Mesenchymal stem cell (in vitro differentiated cells and primary cell): Measurements from ENCODE around the gene EPHA2.

ENCODE experiments used
- DNase-seq: peaks from one replicate; pipeline ENCODE4 v3.0.0-alpha.2; 2013
- H2AFZ ChIP-seq: one replicate; pipeline ENCODE4 v1.6.1; 2013; ENCODE audit warnings: low read depth, mild to moderate bottlenecking, control low read depth, inconsistent platforms, low read length, moderate library complexity
- H2AK5ac ChIP-seq: 2 replicates; pipeline ENCODE4 v1.6.1; 2013; ENCODE audit warnings: low read length, moderate library complexity, mild to moderate bottlenecking, inconsistent platforms; ENCODE audit not compliant: severe bottlenecking
- H2BK120ac ChIP-seq: one replicate; pipeline ENCODE4 v1.6.1; 2013; ENCODE audit warnings: low read depth, mild to moderate bottlenecking, inconsistent platforms, low read length, moderate library complexity
- H2BK12ac ChIP-seq, 2 experiments: one replicate each; pipeline ENCODE4 v1.6.1; 2013; ENCODE audit warnings: inconsistent platforms in 2 of 2, low read length in 2 of 2, mild to moderate bottlenecking in 2 of 2, moderate library complexity in 2 of 2, control low read depth in 1 of 2
- H2BK15ac ChIP-seq: one replicate; pipeline ENCODE4 v1.6.1; 2013; ENCODE audit warnings: mild to moderate bottlenecking, low read depth, inconsistent platforms; ENCODE audit not compliant: poor library complexity, severe bottlenecking
- H2BK5ac ChIP-seq: 2 replicates; pipeline ENCODE4 v1.6.1; 2013; ENCODE audit warnings: low read depth, mild to moderate bottlenecking, low read length, control low read depth, inconsistent platforms; ENCODE audit not compliant: poor library complexity, severe bottlenecking
- H3K14ac ChIP-seq, 2 experiments: one replicate each; pipeline ENCODE4 v1.6.1; 2013; ENCODE audit warnings: inconsistent platforms in 2 of 2, low read length in 2 of 2, control low read depth in 1 of 2, mild to moderate bottlenecking in 1 of 2, moderate library complexity in 1 of 2
- H3K18ac ChIP-seq, 2 experiments: one replicate each; pipeline ENCODE4 v1.6.1; 2013; ENCODE audit warnings: inconsistent platforms in 2 of 2, low read length in 2 of 2, control low read depth in 1 of 2, low read depth in 1 of 2, mild to moderate bottlenecking in 1 of 2
- H3K23ac ChIP-seq, 2 experiments: one replicate each; pipeline ENCODE4 v1.6.1; 2013; ENCODE audit warnings: inconsistent platforms in 2 of 2, low read length in 2 of 2, mild to moderate bottlenecking in 2 of 2, moderate library complexity in 2 of 2, control low read depth in 1 of 2
- H3K27ac ChIP-seq: 2 replicates; pipeline ENCODE4 v1.5.1; 2013; ENCODE audit warnings: mild to moderate bottlenecking, moderate library complexity, low read length, control low read depth, inconsistent platforms; ENCODE audit not compliant: poor library complexity, severe bottlenecking
- H3K27me3 ChIP-seq, 2 experiments: 2 replicates each; pipeline versions ENCODE4 v1.6.1 to v1.7.0; 2013; ENCODE audit warnings: low read length in 2 of 2, mild to moderate bottlenecking in 2 of 2, moderate library complexity in 2 of 2, control low read depth in 1 of 2, inconsistent platforms in 1 of 2; ENCODE audit not compliant: control insufficient read depth in 1 of 2, insufficient read depth in 1 of 2
- H3K36me3 ChIP-seq, 2 experiments: 2 replicates each; pipeline versions ENCODE4 v1.6.1 to v1.7.0; 2013; ENCODE audit warnings: low read length in 2 of 2, control low read depth in 1 of 2, inconsistent platforms in 1 of 2, low read depth in 1 of 2, mild to moderate bottlenecking in 1 of 2; ENCODE audit not compliant: insufficient read depth in 2 of 2, control insufficient read depth in 1 of 2
- H3K4ac ChIP-seq, 2 experiments: one replicate each; pipeline ENCODE4 v1.6.1; 2013; ENCODE audit warnings: inconsistent platforms in 2 of 2, low read length in 2 of 2, mild to moderate bottlenecking in 2 of 2, moderate library complexity in 2 of 2, control low read depth in 1 of 2, low read depth in 1 of 2
- H3K4me1 ChIP-seq: 2 replicates; pipeline ENCODE4 v1.6.1; 2013; ENCODE audit warnings: low read depth, low read length, control low read depth; ENCODE audit not compliant: control insufficient read depth, insufficient read depth
- H3K4me2 ChIP-seq: 2 replicates; pipeline ENCODE4 v1.6.1; 2013; ENCODE audit warnings: low read length, mild to moderate bottlenecking, inconsistent platforms; ENCODE audit not compliant: poor library complexity, severe bottlenecking
- H3K4me3 ChIP-seq, 2 experiments: 2 replicates each; pipeline versions ENCODE4 v1.5.1 to v1.7.0; 2013; ENCODE audit warnings: low read length in 2 of 2, mild to moderate bottlenecking in 2 of 2, control low read depth in 1 of 2, low read depth in 1 of 2; ENCODE audit not compliant: insufficient read depth in 1 of 2
- H3K79me1 ChIP-seq: replicated peaks from 2 replicates; pipeline ENCODE4 v1.6.1; 2013; ENCODE audit warnings: mild to moderate bottlenecking, control low read depth, low read length, inconsistent platforms; ENCODE audit not compliant: poor library complexity, severe bottlenecking
- H3K9ac ChIP-seq: 2 replicates; pipeline ENCODE4 v1.7.0; 2013; ENCODE audit warnings: mild to moderate bottlenecking, low read length, moderate library complexity
- H3K9me3 ChIP-seq: 2 replicates; pipeline ENCODE4 v1.7.0; 2013; ENCODE audit warnings: mild to moderate bottlenecking, low read length; ENCODE audit not compliant: control insufficient read depth
- H4K8ac ChIP-seq: one replicate; pipeline ENCODE4 v1.6.1; 2013; ENCODE audit warnings: inconsistent platforms, mild to moderate bottlenecking, low read length, moderate library complexity
- H4K91ac ChIP-seq: one replicate; pipeline ENCODE4 v1.6.1; 2013; ENCODE audit warnings: mild to moderate bottlenecking, low read length, inconsistent platforms
- WGBS: methylation state at CpG from one replicate; pipeline ENCODE4 v1.1.7; 2013; ENCODE audit warnings: mixed read lengths; 5-methylcytosine and 5-hydroxymethylcytosine counted together

The EPHA2 gene

DNA sequence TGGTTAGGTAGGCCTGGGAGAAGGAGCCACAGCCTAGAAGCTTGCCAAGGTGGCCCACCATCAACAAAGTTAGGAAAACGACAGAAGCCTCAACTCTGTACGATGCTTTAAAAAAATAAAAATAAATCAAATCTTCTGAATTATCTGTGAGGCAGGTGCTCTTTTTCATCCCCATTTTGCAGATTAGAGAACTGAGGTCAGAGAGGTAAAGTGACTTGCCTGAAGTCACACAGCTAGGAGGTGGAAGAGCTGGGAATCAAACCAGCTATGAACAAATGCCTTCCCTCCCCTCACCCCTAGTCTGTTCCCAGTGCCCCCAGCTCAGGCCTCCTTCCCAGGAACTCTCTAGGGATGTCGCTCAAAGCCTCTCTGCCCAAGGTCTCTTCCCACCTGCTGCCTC lies 30.4 kb downstream of the EPHA2 start:
- Histone ChIP-seq H3K27me3 (peaks cover 0 to 49% of the 10 kb centered on the region in 2 experiments), H2BK5ac (no peak overlapping the region), H3K14ac (no peak overlapping the region), H3K4ac (no peak overlapping the region), H2BK12ac (no peak overlapping the region), H3K36me3 (peaks cover 47 to 86% of the 10 kb centered on the region in 2 experiments), H3K9me3 (no peaks in the 10 kb centered on the region), H2AFZ (no peak overlapping the region), H4K91ac (no peak overlapping the region), H2BK120ac (no peak overlapping the region), H3K18ac (no peak overlapping the region), H3K27ac (peak overlapping the region; percentile 3), H2BK15ac (no peak overlapping the region), H3K4me3 (no peak overlapping the region), H3K23ac (no peak overlapping the region), H3K4me2 (no peak overlapping the region), H3K9ac (no peak overlapping the region), H4K8ac (no peak overlapping the region), H3K79me1 (peaks cover 10% of the 10 kb centered on the region), H2AK5ac (no peak overlapping the region), H3K4me1 (peaks cover 40% of the 10 kb centered on the region)
- WGBS: 100% methylated on average over 1 of the region's 3 CpGs
- no peak for DNase-seq

DNA sequence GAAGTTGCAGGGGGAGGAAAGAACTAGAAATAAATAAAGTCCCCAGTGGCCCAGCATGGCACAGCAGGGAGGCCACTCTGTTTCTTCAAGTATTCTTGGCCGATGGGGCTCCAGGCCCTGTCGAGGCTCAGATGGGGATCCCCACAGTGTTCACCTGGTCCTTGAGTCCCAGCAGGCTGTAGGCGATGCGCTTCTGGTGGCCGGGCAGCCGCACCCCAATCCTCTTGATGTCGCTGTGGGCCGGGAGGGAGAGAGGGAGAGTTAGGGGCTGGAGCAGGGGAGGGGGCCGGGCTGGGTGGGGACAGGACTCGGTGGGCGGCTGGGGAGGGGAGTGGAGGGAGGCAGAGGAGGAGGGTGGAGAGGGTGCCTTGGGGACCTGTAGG lies 30.8 kb downstream of the EPHA2 start:
- H3K9me3 ChIP-seq: no peaks in the 10 kb centered on the region
- no peak for DNase-seq
- WGBS: 92% methylated on average over 11 of the region's 11 CpGs
- H3K14ac ChIP-seq: no peak overlapping the region
- no peak overlapping the region for H2BK12ac ChIP-seq
- H3K4me1 ChIP-seq: peaks cover 37% of the 10 kb centered on the region
- no peak overlapping the region for H2BK120ac ChIP-seq
- peaks cover 43 to 82% of the 10 kb centered on the region in 2 experiments for H3K36me3 ChIP-seq
- no peak overlapping the region for H3K4me2 ChIP-seq
- H2BK5ac ChIP-seq: no peak overlapping the region
- peaks cover 0 to 52% of the 10 kb centered on the region in 2 experiments for H3K27me3 ChIP-seq
- no peak overlapping the region for H2BK15ac ChIP-seq
- no peak overlapping the region for H4K8ac ChIP-seq
- no peak overlapping the region for H3K18ac ChIP-seq
- H3K4ac ChIP-seq: no peak overlapping the region
- no peak overlapping the region for H4K91ac ChIP-seq
- no peak overlapping the region for H3K4me3 ChIP-seq
- no peak overlapping the region for H2AK5ac ChIP-seq
- no peak overlapping the region for H3K9ac ChIP-seq
- peak overlapping the region; percentile 15 for H3K27ac ChIP-seq
- H3K79me1 ChIP-seq: peaks cover 10% of the 10 kb centered on the region
- H3K23ac ChIP-seq: no peak overlapping the region
- no peak overlapping the region for H2AFZ ChIP-seq

DNA sequence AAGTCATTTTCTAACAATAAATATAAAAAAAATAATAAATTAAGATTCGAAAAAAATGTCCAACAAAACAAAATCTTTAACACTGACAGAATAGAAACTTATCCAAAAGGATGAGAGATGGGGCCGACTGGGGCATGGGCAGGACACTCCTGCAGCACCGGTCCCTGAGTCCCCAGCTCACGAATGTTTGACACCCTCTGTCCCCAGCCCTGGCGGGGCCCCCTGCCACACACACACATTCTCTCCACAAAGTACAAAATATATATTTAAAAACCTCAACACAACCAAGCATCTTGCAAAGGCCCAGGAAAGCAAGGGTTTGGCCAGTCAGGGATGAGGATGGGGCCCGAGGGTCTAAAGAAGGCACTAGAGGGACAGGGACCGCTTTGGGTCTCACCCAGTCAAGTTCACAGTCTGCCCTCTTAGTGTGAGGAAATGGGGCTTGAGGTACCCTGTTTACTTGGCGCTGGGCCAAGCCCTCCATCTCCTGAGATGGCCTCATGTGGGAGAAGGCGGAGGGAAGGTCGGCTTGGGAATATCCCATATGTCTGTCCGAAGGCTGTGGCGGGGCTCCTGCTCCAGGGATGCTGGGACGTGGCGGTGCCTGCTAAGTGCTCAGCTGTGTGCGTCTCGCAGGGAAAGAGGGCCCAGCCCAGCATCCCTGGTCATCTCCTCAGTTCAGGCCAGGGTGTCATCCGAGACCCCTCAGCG lies 31.3 kb downstream of the EPHA2 start:
- no peaks in the 10 kb centered on the region for H3K9me3 ChIP-seq
- no peak overlapping the region for H2AFZ ChIP-seq
- H2BK15ac ChIP-seq: no peak overlapping the region
- peak overlapping the region; percentile 43 for H3K27ac ChIP-seq
- no peak overlapping the region for H3K18ac ChIP-seq
- peak overlapping the region; percentile 1 for H2BK5ac ChIP-seq
- H3K4me3 ChIP-seq: no peak overlapping the region
- H2BK120ac ChIP-seq: no peak overlapping the region
- H3K79me1 ChIP-seq: peaks cover 8% of the 10 kb centered on the region
- peaks cover 42% of the 10 kb centered on the region for H3K4me1 ChIP-seq
- peak overlapping the region; percentile 36 for H2AK5ac ChIP-seq
- no peak overlapping the region for H3K23ac ChIP-seq
- peaks cover 0 to 53% of the 10 kb centered on the region in 2 experiments for H3K27me3 ChIP-seq
- no peak overlapping the region for H3K14ac ChIP-seq
- H3K9ac ChIP-seq: no peak overlapping the region
- no peak overlapping the region for H3K4me2 ChIP-seq
- no peak overlapping the region for H4K91ac ChIP-seq
- 94% methylated on average over 17 of the region's 18 CpGs for WGBS
- no peak for DNase-seq
- peaks cover 38 to 77% of the 10 kb centered on the region in 2 experiments for H3K36me3 ChIP-seq
- no peak overlapping the region for H3K4ac ChIP-seq
- no peak overlapping the region for H2BK12ac ChIP-seq
- H4K8ac ChIP-seq: no peak overlapping the region

DNA sequence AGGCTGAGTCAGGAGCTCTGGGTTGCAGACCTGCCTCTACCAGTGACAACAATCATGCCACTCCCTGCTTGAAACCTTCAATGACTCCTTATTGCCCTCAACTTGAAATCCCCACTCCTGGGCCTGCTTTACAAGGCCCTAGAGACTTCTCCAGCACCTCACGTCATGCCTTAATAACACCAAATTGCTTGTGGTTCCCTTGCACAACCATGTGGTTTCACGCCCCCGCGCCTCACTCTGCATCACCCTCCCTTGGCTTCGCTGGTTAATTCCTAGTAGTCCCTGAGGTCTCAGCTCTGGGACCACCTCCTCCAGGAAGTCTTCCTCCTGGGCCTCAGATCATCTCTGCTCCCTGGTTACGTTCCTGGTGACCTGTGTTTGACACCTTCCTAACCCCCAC lies 33.0 kb downstream of the EPHA2 start:
- no peak overlapping the region for H3K4ac ChIP-seq
- peaks cover 53% of the 10 kb centered on the region for H3K4me1 ChIP-seq
- H3K4me3 ChIP-seq: no peak overlapping the region
- no peak overlapping the region for H2BK15ac ChIP-seq
- H3K9ac ChIP-seq: no peak overlapping the region
- peaks cover 22 to 60% of the 10 kb centered on the region in 2 experiments for H3K36me3 ChIP-seq
- WGBS: 58% methylated on average over 6 of the region's 6 CpGs
- H2AFZ ChIP-seq: no peak overlapping the region
- peak; percentile 78 for DNase-seq
- peak overlapping the region; percentile 49 for H2AK5ac ChIP-seq
- H2BK12ac ChIP-seq: no peak overlapping the region
- no peak overlapping the region for H3K14ac ChIP-seq
- peak overlapping the region; percentile 76 for H3K27ac ChIP-seq
- H3K4me2 ChIP-seq: no peak overlapping the region
- no peak overlapping the region for H2BK5ac ChIP-seq
- H2BK120ac ChIP-seq: no peak overlapping the region
- no peak overlapping the region for H4K8ac ChIP-seq
- no peak overlapping the region for H3K18ac ChIP-seq
- peaks cover 6% of the 10 kb centered on the region for H3K79me1 ChIP-seq
- H3K9me3 ChIP-seq: no peaks in the 10 kb centered on the region
- H4K91ac ChIP-seq: no peak overlapping the region
- H3K27me3 ChIP-seq: peaks cover 0 to 53% of the 10 kb centered on the region in 2 experiments
- H3K23ac ChIP-seq: no peak overlapping the region
